Uterus (tissue), 2 donors: Measurements from ENCODE around the gene DTX4.

Source experiments
- CTCF ChIP-seq, 4 experiments: fragments of 200-600 bp in 2 of 4; fragments of 450-650 bp in 2 of 4; sonication (generic) in 2 of 4; IDR thresholded peaks; one replicate each; pipeline ENCODE4 v1.5.1; 2016 to 2019; ENCODE audit warnings: antibody characterized with exemption in 4 of 4, mild to moderate bottlenecking in 2 of 4, moderate library complexity in 1 of 4
- POLR2A ChIP-seq, 2 donors: fragments of 450-650 bp; IDR thresholded peaks; one replicate each; pipeline ENCODE4 v1.6.1; 2016; ENCODE audit warnings: antibody characterized with exemption in 2 of 2, mild to moderate bottlenecking in 1 of 2, moderate library complexity in 1 of 2

- TF ChIP-seq CTCF (IDR thresholded peaks at IDR 0.05) (peak; percentile 67 to 83 (median 76)), POLR2A (IDR thresholded peaks at IDR 0.05) (no peak)
Measured at GRCh38 chr11:59158206-59159068, 13.5 kb upstream of the DTX4 start.
